Adrenal gland (tissue), 5 donors: ENCODE measurements around the gene SPR.

ENCODE experiments used
- CTCF ChIP-seq, 6 experiments: fragments of 450-650 bp in 4 of 6; fragments of 200-600 bp in 2 of 6; sonication (generic) in 1 of 6; IDR thresholded peaks; 1 replicate in 5 of 6; 2 replicates in 1 of 6; pipeline versions ENCODE4 v1.5.1 to v1.8.0; 2016 to 2021; ENCODE audit warnings: antibody characterized with exemption in 6 of 6, mild to moderate bottlenecking in 2 of 6, moderate library complexity in 1 of 6
- POLR2A ChIP-seq, 2 donors: fragments of 450-650 bp; IDR thresholded peaks; one replicate each; pipeline ENCODE4 v1.6.1; 2017; ENCODE audit warnings: antibody characterized with exemption in 2 of 2, mild to moderate bottlenecking in 2 of 2, moderate library complexity in 1 of 2
- donor health status: DM: no; HTN: no; CAD: no.

- TF ChIP-seq CTCF (IDR thresholded peaks at IDR 0.05) (no peak), POLR2A (IDR thresholded peaks at IDR 0.05) (no peak)
Observed at GRCh38 chr2:72926368-72926767, 39.2 kb downstream of the SPR start.
